HG03571 (cell line): ENCODE data around the gene TTLL7.
"Not testable (repeated sequence)": the region's sequence is repeated elsewhere in the genome, so short reads cannot be mapped to it uniquely, and the experiment has no call there.

ENCODE experiments used
- ATAC-seq: cut with Tn5 transposase; IDR thresholded peaks from one replicate; pipeline ENCODE4 v1.9.1; 2021; ENCODE audit not compliant: unreplicated experiment

TTLL7 gene

GRCh38 chr1:83997631-83998030 is 1.3 kb downstream of the TTLL7 start:
- ATAC-seq, result no peak

- no peak for ATAC-seq
These were observed 2.3 kb downstream of the TTLL7 start for GRCh38 chr1:83996621-83997020.

GRCh38 chr1:83996191-83996590 is 2.7 kb downstream of the TTLL7 start:
- no peak for ATAC-seq

GRCh38 chr1:83995649-83996048 is 3.3 kb downstream of the TTLL7 start:
- ATAC-seq, result no peak

GRCh38 chr1:83994111-83994510 is 4.8 kb downstream of the TTLL7 start:
- no peak for ATAC-seq

- no peak for ATAC-seq
These were observed 8.2 kb downstream of the TTLL7 start for GRCh38 chr1:83990734-83991133.

GRCh38 chr1:83985048-83985447 is 13.9 kb downstream of the TTLL7 start:
- no peak for ATAC-seq

- ATAC-seq, result not testable (repeated sequence)
These were observed 15.0 kb downstream of the TTLL7 start for GRCh38 chr1:83983918-83984317.

- ATAC-seq, result no peak
These were observed 20.9 kb downstream of the TTLL7 start for GRCh38 chr1:83978056-83978455.

GRCh38 chr1:83976920-83977319 is 22.0 kb downstream of the TTLL7 start:
- ATAC-seq, result no peak

- no peak for ATAC-seq
These were observed 28.1 kb downstream of the TTLL7 start for GRCh38 chr1:83970802-83971201.

- no peak for ATAC-seq
These were observed 28.8 kb downstream of the TTLL7 start for GRCh38 chr1:83970114-83970513.

- no peak for ATAC-seq
These were observed 31.6 kb downstream of the TTLL7 start for GRCh38 chr1:83967336-83967735.

- no peak for ATAC-seq
These were observed 34.8 kb downstream of the TTLL7 start for GRCh38 chr1:83964153-83964552.

GRCh38 chr1:83961571-83962295 is 37.2 kb downstream of the TTLL7 start:
- no peak for ATAC-seq

- ATAC-seq, result no peak
These were observed 38.2 kb downstream of the TTLL7 start for GRCh38 chr1:83960669-83961277.

GRCh38 chr1:83959824-83960498 is 39.0 kb downstream of the TTLL7 start:
- ATAC-seq, result no peak

- ATAC-seq, result no peak
These were observed 40.2 kb downstream of the TTLL7 start for GRCh38 chr1:83958704-83959103.

GRCh38 chr1:83954166-83954823 is 44.6 kb downstream of the TTLL7 start:
- no peak for ATAC-seq

GRCh38 chr1:83950106-83950661 is 48.7 kb downstream of the TTLL7 start:
- ATAC-seq, result no peak

- ATAC-seq, result no peak
These were observed 56.0 kb downstream of the TTLL7 start for GRCh38 chr1:83942914-83943313.
